NB4 (cell line): Measurements from ENCODE around the gene MUC13.

Experiments
- MYC ChIP-seq: IDR thresholded peaks from 2 replicates; pipeline ENCODE4 v1.6.1; 2011; ENCODE audit warnings: low read depth, low read length
- POLR2A ChIP-seq: IDR thresholded peaks from 2 replicates; pipeline ENCODE4 v1.6.1; 2011; ENCODE audit warnings: mild to moderate bottlenecking; ENCODE audit not compliant: insufficient read length; ENCODE audit errors: extremely low read depth
- TF ChIP-seq, protein P1 (sequence below): IDR thresholded peaks from one replicate; pipeline ENCODE4 v1.5.1; 2012; ENCODE audit warnings: low read depth, low read length
- TF ChIP-seq, protein P2 (sequence below): IDR thresholded peaks from 2 replicates; pipeline ENCODE4 v1.6.1; 2011; ENCODE audit warnings: low read depth, low read length

DNA sequence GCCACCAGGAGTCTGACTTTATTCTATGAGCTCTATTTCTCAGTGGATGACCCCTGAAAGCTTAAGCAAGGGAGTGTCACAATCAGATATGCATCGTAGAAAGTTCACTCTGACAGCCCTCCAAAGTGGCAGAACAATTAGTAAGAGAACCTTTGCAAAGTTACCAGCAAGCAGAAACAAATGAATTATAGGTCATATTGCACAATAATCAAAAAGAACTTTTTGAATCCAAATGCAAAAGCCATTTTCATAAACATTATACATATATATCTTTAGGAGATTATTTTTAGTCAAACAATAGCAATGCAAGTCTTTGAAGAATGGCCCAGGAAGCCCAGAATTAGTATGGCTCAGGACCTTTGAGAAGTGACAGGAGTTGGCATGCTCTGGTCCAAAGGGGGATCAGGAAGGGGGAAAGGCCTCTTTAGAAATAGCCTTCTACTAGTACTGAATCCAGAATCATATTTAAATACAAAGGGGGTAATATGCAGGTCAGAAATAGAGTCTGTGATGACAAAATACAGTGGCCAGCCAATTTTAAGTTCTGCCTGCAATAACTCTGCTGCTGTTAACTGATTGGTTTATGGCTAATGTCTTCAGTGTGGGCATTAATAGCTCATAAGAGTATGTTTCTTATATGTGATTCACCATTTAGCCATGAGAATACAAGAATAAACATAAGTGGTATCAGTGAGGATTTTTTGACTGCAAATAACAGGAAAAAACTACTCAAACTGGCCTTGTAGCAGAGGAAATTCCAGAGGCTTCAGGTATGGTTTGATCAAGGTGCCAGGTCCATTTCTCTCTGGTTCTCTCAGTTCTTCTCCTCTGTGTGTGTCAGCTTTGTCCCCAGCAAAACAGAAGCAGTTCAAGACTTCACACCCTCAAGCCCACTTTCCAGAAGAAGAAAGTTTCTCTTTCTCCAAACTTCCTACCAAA is 30.4 kb downstream of the MUC13 start:
- TF ChIP-seq POLR2A (no peak), MYC (no peak)
- TF ChIP-seq, protein P1, sequence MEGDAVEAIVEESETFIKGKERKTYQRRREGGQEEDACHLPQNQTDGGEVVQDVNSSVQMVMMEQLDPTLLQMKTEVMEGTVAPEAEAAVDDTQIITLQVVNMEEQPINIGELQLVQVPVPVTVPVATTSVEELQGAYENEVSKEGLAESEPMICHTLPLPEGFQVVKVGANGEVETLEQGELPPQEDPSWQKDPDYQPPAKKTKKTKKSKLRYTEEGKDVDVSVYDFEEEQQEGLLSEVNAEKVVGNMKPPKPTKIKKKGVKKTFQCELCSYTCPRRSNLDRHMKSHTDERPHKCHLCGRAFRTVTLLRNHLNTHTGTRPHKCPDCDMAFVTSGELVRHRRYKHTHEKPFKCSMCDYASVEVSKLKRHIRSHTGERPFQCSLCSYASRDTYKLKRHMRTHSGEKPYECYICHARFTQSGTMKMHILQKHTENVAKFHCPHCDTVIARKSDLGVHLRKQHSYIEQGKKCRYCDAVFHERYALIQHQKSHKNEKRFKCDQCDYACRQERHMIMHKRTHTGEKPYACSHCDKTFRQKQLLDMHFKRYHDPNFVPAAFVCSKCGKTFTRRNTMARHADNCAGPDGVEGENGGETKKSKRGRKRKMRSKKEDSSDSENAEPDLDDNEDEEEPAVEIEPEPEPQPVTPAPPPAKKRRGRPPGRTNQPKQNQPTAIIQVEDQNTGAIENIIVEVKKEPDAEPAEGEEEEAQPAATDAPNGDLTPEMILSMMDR: no peak
- TF ChIP-seq, protein P2, sequence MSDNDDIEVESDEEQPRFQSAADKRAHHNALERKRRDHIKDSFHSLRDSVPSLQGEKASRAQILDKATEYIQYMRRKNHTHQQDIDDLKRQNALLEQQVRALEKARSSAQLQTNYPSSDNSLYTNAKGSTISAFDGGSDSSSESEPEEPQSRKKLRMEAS: no peak
